ENCODE data around the gene GSTCD.

Gene GSTCD

DNA sequence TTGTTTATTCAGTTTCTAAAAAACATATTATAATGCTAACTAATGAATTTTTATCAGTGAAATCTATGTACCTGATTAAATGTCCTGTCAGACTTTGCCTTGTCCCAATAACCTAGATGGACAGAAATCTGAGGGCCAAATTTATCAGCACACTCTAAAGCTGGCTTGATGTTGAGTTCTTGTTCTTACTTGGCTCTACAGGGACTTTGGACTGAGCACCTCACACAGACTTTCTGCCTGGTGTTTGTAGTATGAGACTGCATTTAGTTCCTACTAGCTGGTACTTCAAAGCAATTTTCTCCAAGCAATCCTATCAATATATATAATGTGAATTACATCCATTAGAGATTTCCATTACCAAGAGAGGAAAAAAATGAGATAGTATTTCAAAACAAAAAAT, 37.9 kb upstream of the GSTCD start:
- TF ChIP-seq, protein P1, sequence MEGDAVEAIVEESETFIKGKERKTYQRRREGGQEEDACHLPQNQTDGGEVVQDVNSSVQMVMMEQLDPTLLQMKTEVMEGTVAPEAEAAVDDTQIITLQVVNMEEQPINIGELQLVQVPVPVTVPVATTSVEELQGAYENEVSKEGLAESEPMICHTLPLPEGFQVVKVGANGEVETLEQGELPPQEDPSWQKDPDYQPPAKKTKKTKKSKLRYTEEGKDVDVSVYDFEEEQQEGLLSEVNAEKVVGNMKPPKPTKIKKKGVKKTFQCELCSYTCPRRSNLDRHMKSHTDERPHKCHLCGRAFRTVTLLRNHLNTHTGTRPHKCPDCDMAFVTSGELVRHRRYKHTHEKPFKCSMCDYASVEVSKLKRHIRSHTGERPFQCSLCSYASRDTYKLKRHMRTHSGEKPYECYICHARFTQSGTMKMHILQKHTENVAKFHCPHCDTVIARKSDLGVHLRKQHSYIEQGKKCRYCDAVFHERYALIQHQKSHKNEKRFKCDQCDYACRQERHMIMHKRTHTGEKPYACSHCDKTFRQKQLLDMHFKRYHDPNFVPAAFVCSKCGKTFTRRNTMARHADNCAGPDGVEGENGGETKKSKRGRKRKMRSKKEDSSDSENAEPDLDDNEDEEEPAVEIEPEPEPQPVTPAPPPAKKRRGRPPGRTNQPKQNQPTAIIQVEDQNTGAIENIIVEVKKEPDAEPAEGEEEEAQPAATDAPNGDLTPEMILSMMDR (IDR thresholded peaks at IDR 0.05; ENCODE audit: low read depth, low read length): no peak

DNA sequence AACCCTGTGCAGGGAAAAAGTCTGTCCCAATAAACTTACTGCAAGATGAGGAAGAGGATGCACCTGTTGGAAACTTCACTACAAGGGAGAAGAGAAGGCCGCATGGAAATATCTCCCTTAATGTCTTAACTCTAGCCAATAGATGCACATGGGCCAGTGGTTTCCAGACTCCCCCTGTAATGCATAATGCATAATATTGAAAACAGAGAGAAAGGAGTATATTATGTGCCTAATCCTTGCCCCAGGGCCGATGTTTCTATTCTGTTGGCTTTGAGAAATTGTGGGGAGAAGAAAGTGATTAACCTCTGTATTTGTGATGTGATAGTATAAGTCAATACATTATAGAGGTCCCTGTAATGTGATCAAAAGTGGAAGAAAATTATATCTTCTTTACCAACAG, 37.3 kb upstream of the GSTCD start:
- H3K4me3 ChIP-seq (ENCODE audit: low read depth, low read length): no peak overlapping the region
- no peaks in the 10 kb centered on the region for H3K36me3 ChIP-seq
- TF ChIP-seq, protein P1 (IDR thresholded peaks at IDR 0.05; ENCODE audit: low read depth, low read length): no peak
- DNase-seq: no peak
- no peaks in the 10 kb centered on the region for H3K4me1 ChIP-seq
- no peaks in the 10 kb centered on the region for H3K27me3 ChIP-seq
- H3K9me3 ChIP-seq: no peaks in the 10 kb centered on the region

More for the DNA sequence above, 37.9 kb upstream of the GSTCD start:
- Histone ChIP-seq H3K9me3 (no peaks in the 10 kb centered on the region), H3K4me3 (ENCODE audit: low read depth, low read length) (no peak overlapping the region), H3K4me1 (no peaks in the 10 kb centered on the region), H3K27me3 (no peaks in the 10 kb centered on the region), H3K36me3 (no peaks in the 10 kb centered on the region)
- no peak for DNase-seq

DNA sequence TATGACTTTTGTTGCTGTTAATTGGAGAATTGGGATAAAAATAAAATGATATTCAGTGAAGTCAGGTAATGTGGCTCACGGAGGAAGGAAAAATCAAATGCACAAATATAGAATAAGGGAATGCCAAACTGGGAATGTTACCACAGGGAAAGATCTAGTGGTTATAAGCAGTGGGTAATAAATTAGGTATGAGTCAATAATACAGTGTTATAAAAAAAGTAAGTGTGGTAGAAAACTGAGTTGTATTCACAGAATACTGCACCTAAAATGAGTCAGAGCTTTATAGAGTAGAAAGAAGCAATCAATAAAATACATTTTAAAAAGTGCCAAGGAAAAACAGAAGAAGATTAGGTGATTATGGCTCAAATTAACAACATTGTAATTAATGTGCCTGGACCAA, 34.6 kb upstream of the GSTCD start:
- DNase-seq: no peak

DNA sequence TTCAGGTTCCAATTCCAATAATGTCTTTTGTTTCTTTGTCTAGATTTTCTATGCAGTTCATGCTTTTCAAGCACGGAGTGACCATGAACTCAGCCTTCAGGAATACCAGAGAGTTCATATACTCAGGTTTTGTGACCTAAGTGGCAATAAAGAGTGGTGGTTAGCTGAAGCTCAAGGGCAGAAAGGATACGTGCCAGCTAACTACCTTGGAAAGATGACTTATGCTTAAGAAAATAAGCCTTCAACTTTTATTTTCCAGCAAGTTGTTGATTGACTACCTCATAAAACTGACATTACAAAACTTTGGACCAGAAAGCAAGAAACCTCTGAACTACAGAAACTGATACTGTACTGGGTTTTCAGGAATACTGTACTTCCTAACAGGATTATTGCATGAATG, 30.9 kb upstream of the GSTCD start:
- Histone ChIP-seq H3K9me3 (no peaks in the 10 kb centered on the region), H3K4me3 (ENCODE audit: low read depth, low read length) (no peak overlapping the region), H3K27me3 (no peaks in the 10 kb centered on the region), H3K36me3 (peaks cover 9% of the 10 kb centered on the region), H3K4me1 (no peaks in the 10 kb centered on the region)
- DNase-seq: no peak
- TF ChIP-seq, protein P1 (IDR thresholded peaks at IDR 0.05; ENCODE audit: low read depth, low read length): no peak

More for the DNA sequence above, 34.6 kb upstream of the GSTCD start:
- Histone ChIP-seq H3K36me3 (no peaks in the 10 kb centered on the region), H3K9me3 (no peaks in the 10 kb centered on the region), H3K4me3 (ENCODE audit: low read depth, low read length) (no peak overlapping the region), H3K4me1 (no peaks in the 10 kb centered on the region), H3K27me3 (no peaks in the 10 kb centered on the region)
- TF ChIP-seq, protein P1 (IDR thresholded peaks at IDR 0.05; ENCODE audit: low read depth, low read length): no peak

DNA sequence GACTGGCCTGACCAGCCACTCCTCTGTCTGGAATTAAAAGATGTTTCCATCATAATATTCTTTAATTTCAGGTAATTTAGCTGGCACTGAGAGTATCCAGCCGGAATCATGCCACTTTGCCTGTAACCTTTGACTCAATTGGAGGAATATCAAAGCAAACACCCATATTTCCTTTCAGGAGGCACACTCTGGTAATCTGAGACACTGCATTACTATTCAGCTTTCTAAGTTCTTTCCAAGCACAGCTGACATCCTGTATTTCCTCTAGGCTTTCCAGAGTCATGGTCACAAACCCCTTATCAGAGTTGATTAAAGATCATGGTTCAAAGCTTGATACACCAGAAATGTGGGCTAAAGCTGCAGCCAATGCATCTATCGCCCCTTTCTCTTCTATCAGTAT, 29.4 kb upstream of the GSTCD start:
- Histone ChIP-seq H3K36me3 (peaks cover 15% of the 10 kb centered on the region), H3K27me3 (no peaks in the 10 kb centered on the region), H3K4me1 (no peaks in the 10 kb centered on the region), H3K9me3 (no peaks in the 10 kb centered on the region), H3K4me3 (ENCODE audit: low read depth, low read length) (no peak overlapping the region)
- TF ChIP-seq, protein P1 (IDR thresholded peaks at IDR 0.05; ENCODE audit: low read depth, low read length): no peak
- DNase-seq: no peak

DNA sequence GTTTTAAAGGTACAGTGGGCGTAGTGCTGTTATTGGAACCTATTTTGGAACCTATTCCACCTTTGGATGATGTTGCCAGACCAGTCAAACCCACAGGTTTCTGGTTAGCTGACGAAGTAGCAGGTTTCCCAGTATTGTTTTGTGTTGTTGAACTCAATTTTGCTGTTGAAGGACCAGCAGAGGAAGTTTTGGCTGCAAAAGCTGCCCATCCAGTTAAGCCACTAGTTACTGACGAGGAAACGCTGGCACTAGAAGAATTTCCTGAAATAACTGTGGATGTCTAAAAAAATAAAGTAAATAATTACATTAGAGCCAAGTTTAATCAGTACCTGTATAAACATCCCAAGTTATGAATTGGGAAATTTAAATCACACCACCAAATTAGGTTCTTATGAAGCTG, 25.5 kb upstream of the GSTCD start:
- Histone ChIP-seq H3K27me3 (no peaks in the 10 kb centered on the region), H3K4me3 (ENCODE audit: low read depth, low read length) (no peak overlapping the region), H3K4me1 (no peaks in the 10 kb centered on the region), H3K9me3 (no peaks in the 10 kb centered on the region), H3K36me3 (peaks cover 37% of the 10 kb centered on the region)
- no peak for DNase-seq
- TF ChIP-seq, protein P1 (IDR thresholded peaks at IDR 0.05; ENCODE audit: low read depth, low read length): no peak
